ENCODE results near the gene PLSCR1.

Gene PLSCR1

DNA sequence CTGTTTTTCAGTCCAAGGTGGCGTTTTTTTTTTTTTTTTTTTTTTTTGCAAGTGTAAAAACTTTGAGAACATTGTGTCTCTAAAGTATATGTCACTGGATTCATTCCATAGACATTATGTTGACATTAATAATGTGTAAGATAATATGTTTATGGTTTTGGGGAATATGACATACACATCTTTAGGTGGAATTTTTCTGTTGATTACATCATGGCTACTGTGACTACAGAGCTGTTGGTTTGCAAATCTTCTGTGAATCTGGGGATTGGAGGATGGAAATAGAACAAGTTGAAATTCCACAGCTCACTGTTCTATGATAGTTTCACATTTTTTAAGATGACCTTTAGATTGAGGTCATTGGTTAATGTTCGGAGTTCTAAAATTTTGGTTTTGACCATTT is 50.6 kb downstream of the PLSCR1 start:
- TF ChIP-seq, protein P1, sequence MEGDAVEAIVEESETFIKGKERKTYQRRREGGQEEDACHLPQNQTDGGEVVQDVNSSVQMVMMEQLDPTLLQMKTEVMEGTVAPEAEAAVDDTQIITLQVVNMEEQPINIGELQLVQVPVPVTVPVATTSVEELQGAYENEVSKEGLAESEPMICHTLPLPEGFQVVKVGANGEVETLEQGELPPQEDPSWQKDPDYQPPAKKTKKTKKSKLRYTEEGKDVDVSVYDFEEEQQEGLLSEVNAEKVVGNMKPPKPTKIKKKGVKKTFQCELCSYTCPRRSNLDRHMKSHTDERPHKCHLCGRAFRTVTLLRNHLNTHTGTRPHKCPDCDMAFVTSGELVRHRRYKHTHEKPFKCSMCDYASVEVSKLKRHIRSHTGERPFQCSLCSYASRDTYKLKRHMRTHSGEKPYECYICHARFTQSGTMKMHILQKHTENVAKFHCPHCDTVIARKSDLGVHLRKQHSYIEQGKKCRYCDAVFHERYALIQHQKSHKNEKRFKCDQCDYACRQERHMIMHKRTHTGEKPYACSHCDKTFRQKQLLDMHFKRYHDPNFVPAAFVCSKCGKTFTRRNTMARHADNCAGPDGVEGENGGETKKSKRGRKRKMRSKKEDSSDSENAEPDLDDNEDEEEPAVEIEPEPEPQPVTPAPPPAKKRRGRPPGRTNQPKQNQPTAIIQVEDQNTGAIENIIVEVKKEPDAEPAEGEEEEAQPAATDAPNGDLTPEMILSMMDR (IDR thresholded peaks at IDR 0.05; ENCODE audit: low read depth, low read length, poor library complexity, severe bottlenecking): no peak
- no peak for TF ChIP-seq EZH2phosphoT487 (IDR thresholded peaks at IDR 0.05; ENCODE audit: borderline replicate concordance, low read length)
- no peaks in the 10 kb centered on the region; the same call in 1 of the 2 replicates for H3K9me3 ChIP-seq (ENCODE audit: control insufficient read depth, insufficient read depth, low read length)
- H3K4me3 ChIP-seq (ENCODE audit: low read length): no peak overlapping the region
- H3K79me2 ChIP-seq (ENCODE audit: control insufficient read depth, low read length): no peaks in the 10 kb centered on the region
- no peak overlapping the region for H3K27ac ChIP-seq (ENCODE audit: low read depth, low read length)
- no peaks in the 10 kb centered on the region for H3F3A ChIP-seq (ENCODE audit: control insufficient read depth, insufficient read depth)
- H4K20me1 ChIP-seq (ENCODE audit: control insufficient read depth, insufficient read depth, low read depth, low read length): no peaks in the 10 kb centered on the region
- H3K4me2 ChIP-seq (ENCODE audit: low read length): no peak overlapping the region
- H3K4me1 ChIP-seq (ENCODE audit: control insufficient read depth, low read length): no peaks in the 10 kb centered on the region
- H3K36me3 ChIP-seq (ENCODE audit: control insufficient read depth, low read length): no peaks in the 10 kb centered on the region
- no peaks in the 10 kb centered on the region; the same call in 1 of the 2 replicates for H3K27me3 ChIP-seq (ENCODE audit: control insufficient read depth, low read length)
- H3K9me2 ChIP-seq (replicated peaks; ENCODE audit: control insufficient read depth, low read length): no peaks in the 10 kb centered on the region

DNA sequence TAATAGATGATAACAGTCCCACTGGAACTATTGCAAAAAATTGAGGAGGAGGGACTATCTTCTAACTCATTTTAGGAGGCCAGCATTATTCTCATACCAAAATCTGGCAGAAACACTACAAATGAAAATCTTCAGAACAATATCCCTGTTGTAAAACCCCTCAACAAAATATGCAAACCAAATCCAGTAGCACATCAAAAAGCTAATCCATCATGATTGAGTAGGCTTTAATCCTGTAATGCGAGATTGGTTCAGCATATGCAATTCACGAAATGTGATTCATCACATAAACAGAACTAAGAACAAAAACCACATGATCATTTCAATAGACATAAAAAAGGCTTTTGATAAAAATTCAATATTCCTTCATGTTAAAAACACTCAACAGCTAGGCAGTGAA is 51.2 kb downstream of the PLSCR1 start:
- Histone ChIP-seq H4K20me1 (ENCODE audit: control insufficient read depth, insufficient read depth, low read depth, low read length) (no peaks in the 10 kb centered on the region), H3K36me3 (ENCODE audit: control insufficient read depth, low read length) (no peaks in the 10 kb centered on the region), H3F3A (ENCODE audit: control insufficient read depth, insufficient read depth) (no peaks in the 10 kb centered on the region), H3K4me2 (ENCODE audit: low read length) (no peak overlapping the region), H3K79me2 (ENCODE audit: control insufficient read depth, low read length) (no peaks in the 10 kb centered on the region), H3K9me3 (ENCODE audit: control insufficient read depth, insufficient read depth, low read length) (no peaks in the 10 kb centered on the region; the same call in 1 of the 2 replicates), H3K9me2 (replicated peaks; ENCODE audit: control insufficient read depth, low read length) (no peaks in the 10 kb centered on the region), H3K4me1 (ENCODE audit: control insufficient read depth, low read length) (no peaks in the 10 kb centered on the region), H3K4me3 (ENCODE audit: low read length) (no peak overlapping the region), H3K27ac (ENCODE audit: low read depth, low read length) (no peak overlapping the region), H3K27me3 (ENCODE audit: control insufficient read depth, low read length) (no peaks in the 10 kb centered on the region; the same call in 1 of the 2 replicates)
- TF ChIP-seq, protein P1 (IDR thresholded peaks at IDR 0.05; ENCODE audit: low read depth, low read length, poor library complexity, severe bottlenecking): no peak
- no peak for TF ChIP-seq EZH2phosphoT487 (IDR thresholded peaks at IDR 0.05; ENCODE audit: borderline replicate concordance, low read length)

DNA sequence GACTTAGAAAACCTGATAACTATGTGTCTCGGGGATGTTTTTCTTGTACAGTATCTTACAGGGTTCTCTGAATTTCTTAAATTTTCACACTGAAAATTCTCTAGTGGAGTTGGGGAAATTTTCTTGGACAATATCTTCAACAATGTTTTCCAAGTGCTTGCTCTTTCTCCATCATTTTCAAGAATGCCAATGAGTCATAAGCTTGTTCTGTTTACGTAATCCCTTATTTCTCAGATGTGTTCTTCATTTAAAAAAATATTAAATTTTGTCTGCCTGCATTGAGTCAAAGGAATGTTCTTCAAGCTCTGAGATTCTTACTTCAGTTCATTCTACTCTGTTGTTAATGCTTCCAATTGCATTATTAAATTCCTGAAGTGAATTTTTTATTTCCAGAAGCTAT is 53.1 kb downstream of the PLSCR1 start:
- no peak overlapping the region for H3K27ac ChIP-seq (ENCODE audit: low read depth, low read length)
- TF ChIP-seq EZH2phosphoT487 (IDR thresholded peaks at IDR 0.05; ENCODE audit: borderline replicate concordance, low read length): no peak
- TF ChIP-seq, protein P1 (IDR thresholded peaks at IDR 0.05; ENCODE audit: low read depth, low read length, poor library complexity, severe bottlenecking): no peak

More for the DNA sequence above, 53.1 kb downstream of the PLSCR1 start:
- Histone ChIP-seq H3K9me3 (ENCODE audit: control insufficient read depth, insufficient read depth, low read length) (no peaks in the 10 kb centered on the region), H3K79me2 (ENCODE audit: control insufficient read depth, low read length) (no peaks in the 10 kb centered on the region), H3K4me3 (ENCODE audit: low read length) (no peak overlapping the region), H3K4me1 (ENCODE audit: control insufficient read depth, low read length) (no peaks in the 10 kb centered on the region), H3F3A (ENCODE audit: control insufficient read depth, insufficient read depth) (no peaks in the 10 kb centered on the region), H3K27me3 (ENCODE audit: control insufficient read depth, low read length) (no peaks in the 10 kb centered on the region; the same call in 1 of the 2 replicates), H3K9me2 (replicated peaks; ENCODE audit: control insufficient read depth, low read length) (no peaks in the 10 kb centered on the region), H4K20me1 (ENCODE audit: control insufficient read depth, insufficient read depth, low read depth, low read length) (no peaks in the 10 kb centered on the region), H3K36me3 (ENCODE audit: control insufficient read depth, low read length) (no peaks in the 10 kb centered on the region), H3K4me2 (ENCODE audit: low read length) (no peak overlapping the region)
